Muscle of back (tissue), 11 donors: ENCODE measurements around the gene TSSC4. TPM values are rescaled to one million over a fixed set of nuclear protein-coding genes. Genes with fewer than 3 reads are reported as not detected.

Experiments
- DNase-seq, 3 donors: peaks; one replicate each; pipeline versions ENCODE4 v3.0.0 to v3.0.0-alpha.2; 2013
- polyA plus RNA-seq, 10 donors: library from polyadenylated mRNA; unstranded; fragments of 120-200 nt; gene quantifications; one replicate each; pipeline ENCODE4 v1.2.1, GENCODE V29; 2013; ENCODE audit not compliant: insufficient read length in 10 of 10

TSSC4 gene
- polyA plus RNA-seq, 10 donors = 16.8 to 25.2 (median 21.1) TPM

- DNase-seq = no peak
Observed at GRCh38 chr11:2383852-2384804, 16.4 kb upstream of the TSSC4 start.

GRCh38 chr11:2385156-2386151, 15.1 kb upstream of the TSSC4 start:
- no peak for DNase-seq

GRCh38 chr11:2386591-2386990, 14.0 kb upstream of the TSSC4 start:
- no peak for DNase-seq

GRCh38 chr11:2387266-2387987, 13.1 kb upstream of the TSSC4 start:
- no peak for DNase-seq

- DNase-seq = no peak
Observed at GRCh38 chr11:2388431-2389376, 11.8 kb upstream of the TSSC4 start.

GRCh38 chr11:2389377-2390026, 11.0 kb upstream of the TSSC4 start:
- no peak for DNase-seq

- no peak for DNase-seq
Observed at GRCh38 chr11:2390091-2390724, 10.3 kb upstream of the TSSC4 start.

- peak in 1 of 3 donors; percentile 75 for DNase-seq
Observed at GRCh38 chr11:2390725-2391151, 9.8 kb upstream of the TSSC4 start.

- DNase-seq = no peak
Observed at GRCh38 chr11:2391181-2391975, 9.2 kb upstream of the TSSC4 start.

- DNase-seq = no peak
Observed at GRCh38 chr11:2392241-2392959, 8.2 kb upstream of the TSSC4 start.

GRCh38 chr11:2393111-2393868, 7.3 kb upstream of the TSSC4 start:
- no peak for DNase-seq

GRCh38 chr11:2393941-2394817, 6.4 kb upstream of the TSSC4 start:
- DNase-seq = no peak

GRCh38 chr11:2394818-2395105, 5.8 kb upstream of the TSSC4 start:
- no peak for DNase-seq

- DNase-seq = no peak
Observed at GRCh38 chr11:2395211-2395730, 5.3 kb upstream of the TSSC4 start.

GRCh38 chr11:2395856-2396255, 4.7 kb upstream of the TSSC4 start:
- DNase-seq = no peak

GRCh38 chr11:2396471-2396870, 4.1 kb upstream of the TSSC4 start:
- no peak for DNase-seq
